K562 (cell line): ENCODE results near the gene RPS2. TPM values are rescaled to one million over a fixed set of nuclear protein-coding genes. Genes with fewer than 3 reads are reported as not detected.
A peak's percentile ranks its signal among the peaks of the same experiment; 100 is the strongest.

Experiments used
- ARID1B ChIP-seq: fragments of 450-650 bp; IDR thresholded peaks from 2 replicates; pipeline ENCODE4 v1.6.1; 2016; ENCODE audit warnings: antibody characterized with exemption, mild to moderate bottlenecking, inconsistent platforms
- CEBPB ChIP-seq: fragments of 450-650 bp; IDR thresholded peaks from 2 replicates; pipeline ENCODE4 v1.6.1; 2016; ENCODE audit warnings: missing genetic modification characterization, missing compliant biosample characterization
- CEBPG ChIP-seq, 3 experiments: fragments of 200-800 bp in 1 of 3; sonication (Bioruptor generic) in 1 of 3; sonication (generic) in 1 of 3; formaldehyde crosslinking in 1 of 3; IDR thresholded peaks in 2 of 3; conservative IDR thresholded peaks in 1 of 3; 2 replicates each; pipeline versions ENCODE4 v1.6.1 to v1.8.0; 2016 to 2022; ENCODE audit warnings: missing compliant biosample characterization in 2 of 3, missing genetic modification characterization in 2 of 3, mild to moderate bottlenecking in 1 of 3, missing genetic modification reagents in 1 of 3
- CXXC5 ChIP-seq: fragments of 250-450 bp; sonication (Bioruptor Pico); IDR thresholded peaks from 2 replicates; pipeline ENCODE4 v1.8.0; 2022; ENCODE audit warnings: inconsistent platforms, mild to moderate bottlenecking, moderate library complexity
- DMBX1 ChIP-seq: fragments of 250-450 bp; sonication (Bioruptor Pico); IDR thresholded peaks from 2 replicates; pipeline ENCODE4 v1.8.0; 2022; ENCODE audit warnings: inconsistent platforms, mild to moderate bottlenecking, moderate library complexity, borderline replicate concordance
- E2F6 ChIP-seq, 2 experiments: IDR thresholded peaks; 2 replicates each; pipeline ENCODE4 v1.6.1; 2011; ENCODE audit warnings: borderline replicate concordance in 1 of 2, control low read depth in 1 of 2, low read depth in 1 of 2, low read length in 1 of 2, mild to moderate bottlenecking in 1 of 2, mixed read lengths in 1 of 2, moderate library complexity in 1 of 2; ENCODE audit not compliant: insufficient read depth in 1 of 2, insufficient read length in 1 of 2, poor library complexity in 1 of 2, severe bottlenecking in 1 of 2; ENCODE audit errors: extremely low read depth in 1 of 2
- GABPB2 ChIP-seq: fragments of 250-450 bp; sonication (Bioruptor Pico); conservative IDR thresholded peaks from 2 replicates; pipeline ENCODE4 v1.5.1; 2021; ENCODE audit warnings: mild to moderate bottlenecking
- HMGN3 ChIP-seq: IDR thresholded peaks from 2 replicates; pipeline ENCODE4 v1.6.1; 2011; ENCODE audit warnings: borderline replicate concordance, low read depth, mild to moderate bottlenecking, mixed read lengths, low read length; ENCODE audit not compliant: insufficient read length; ENCODE audit errors: extremely low read depth
- RBBP5 ChIP-seq: fragments of 200-600 bp; sonication (generic); IDR thresholded peaks from 2 replicates; pipeline ENCODE4 v1.6.1; 2012; ENCODE audit warnings: borderline replicate concordance, mild to moderate bottlenecking, low read length, control low read depth, inconsistent platforms; ENCODE audit not compliant: insufficient read depth, poor library complexity, severe bottlenecking
- SMAD4 ChIP-seq: fragments of 250-450 bp; sonication (Bioruptor Pico); conservative IDR thresholded peaks from 2 replicates; pipeline ENCODE4 v1.8.0; 2021; ENCODE audit warnings: inconsistent platforms, mild to moderate bottlenecking, moderate library complexity
- SNAPC5 ChIP-seq: fragments of 250-450 bp; sonication (Bioruptor Pico); IDR thresholded peaks from 2 replicates; pipeline ENCODE4 v1.8.0; 2021; ENCODE audit warnings: moderate library complexity, mild to moderate bottlenecking, inconsistent platforms
- SNIP1 ChIP-seq: fragments of 450-650 bp; IDR thresholded peaks from 2 replicates; pipeline ENCODE4 v1.7.1; 2017; ENCODE audit warnings: low read depth, mild to moderate bottlenecking
- ZFP91 ChIP-seq: sonication (generic); formaldehyde crosslinking; IDR thresholded peaks from 2 replicates; pipeline ENCODE4 v1.8.0; 2022; ENCODE audit warnings: mild to moderate bottlenecking, missing genetic modification reagents
- ZFX ChIP-seq: sonication (generic); formaldehyde crosslinking; IDR thresholded peaks from 2 replicates; pipeline ENCODE4 v1.8.0; 2022; ENCODE audit warnings: mild to moderate bottlenecking, missing genetic modification reagents, moderate library complexity
- ZNF639 ChIP-seq, 2 experiments: fragments of 200-800 bp in 1 of 2; sonication (Bioruptor generic) in 1 of 2; sonication (generic) in 1 of 2; formaldehyde crosslinking in 1 of 2; IDR thresholded peaks in 1 of 2; conservative IDR thresholded peaks in 1 of 2; 2 replicates each; pipeline versions ENCODE4 v1.5.0 to v1.6.1; 2016 to 2020; ENCODE audit warnings: missing compliant biosample characterization in 1 of 2, missing genetic modification characterization in 1 of 2, missing genetic modification reagents in 1 of 2
- polyA plus RNA-seq, 8 experiments: library from polyadenylated mRNA; depleted of rRNA in 4 of 8; stranded (reverse) in 5 of 8; unstranded in 3 of 8; fragments of >200 nt; fragmentation: Nextera tagmentation in 2 of 8; fragmentation: Illumina TruSeq in 1 of 8; extraction: Ambion mirVana in 2 of 8; extraction: Trizol in 1 of 8; gene quantifications; 2 replicates each; pipeline versions ENCODE4 v1.2.1 to v1.2.3, GENCODE V29; 2011 to 2014; ENCODE audit warnings: inconsistent platforms in 1 of 8, missing spikeins in 1 of 8
- total RNA-seq, 7 experiments: library from RNA; depleted of rRNA in 6 of 7; stranded (reverse); fragments of >200 nt in 6 of 7; fragmentation: Illumina TruSeq in 2 of 7; extraction: Trizol in 2 of 7; gene quantifications; 2 replicates each; pipeline versions ENCODE4 v1.2.1 to v1.2.3, GENCODE V29; 2011 to 2021; ENCODE audit warnings: low replicate concordance in 1 of 7
- TF ChIP-seq, protein P1 (sequence below): fragments of 250-450 bp; sonication (Bioruptor Pico); IDR thresholded peaks from 2 replicates; pipeline ENCODE4 v1.5.0; 2021
- TF ChIP-seq, protein P2 (sequence below), 2 experiments: fragments of 450-650 bp in 1 of 2; sonication (generic) in 1 of 2; formaldehyde crosslinking in 1 of 2; IDR thresholded peaks in 1 of 2; conservative IDR thresholded peaks in 1 of 2; 2 replicates each; pipeline versions ENCODE4 v1.6.1 to v1.8.1; 2016 to 2023; ENCODE audit warnings: mild to moderate bottlenecking in 2 of 2, moderate library complexity in 2 of 2, inconsistent platforms in 1 of 2, missing genetic modification reagents in 1 of 2
- TF ChIP-seq, protein P3 (sequence below): sonication (generic); formaldehyde crosslinking; IDR thresholded peaks from 2 replicates; pipeline ENCODE4 v1.5.0; 2020; ENCODE audit warnings: missing genetic modification reagents

The RPS2 gene
- total and polyA plus RNA-seq, 9 of the 15 experiments (the other 6 are each of a cell fraction or from before 2014, with no cell fraction given), result 834 to 4,794 (median 3,793) TPM

GRCh38 chr16:2008009-2008526 is 43.4 kb upstream of the RPS2 start (continued):
- no peak for TF ChIP-seq E2F6 (IDR thresholded peaks at IDR 0.05; ENCODE audit: borderline replicate concordance in 1 of 2, extremely low read depth in 1 of 2, insufficient read depth in 1 of 2, insufficient read length in 1 of 2, low read depth in 1 of 2, low read length in 1 of 2, poor library complexity in 1 of 2, severe bottlenecking in 1 of 2)
- TF ChIP-seq CEBPB, result peak; percentile 44
- no peak for TF ChIP-seq RBBP5
- TF ChIP-seq GABPB2 (CRISPR knock-in tag), result no peak
- no peak for TF ChIP-seq ZNF639 (CRISPR knock-in tag; conservative IDR thresholded peaks at IDR 0.05 in 1 of 2, IDR thresholded peaks at IDR 0.05 in 1 of 2)
- TF ChIP-seq SNAPC5, result no peak
- 0 out of 2 replicates have a peak, but pooled peaks have one; percentile 3 for TF ChIP-seq ZFX
- TF ChIP-seq, protein P1, sequence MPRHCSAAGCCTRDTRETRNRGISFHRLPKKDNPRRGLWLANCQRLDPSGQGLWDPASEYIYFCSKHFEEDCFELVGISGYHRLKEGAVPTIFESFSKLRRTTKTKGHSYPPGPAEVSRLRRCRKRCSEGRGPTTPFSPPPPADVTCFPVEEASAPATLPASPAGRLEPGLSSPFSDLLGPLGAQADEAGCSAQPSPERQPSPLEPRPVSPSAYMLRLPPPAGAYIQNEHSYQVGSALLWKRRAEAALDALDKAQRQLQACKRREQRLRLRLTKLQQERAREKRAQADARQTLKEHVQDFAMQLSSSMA (CRISPR knock-in tag), result no peak
- TF ChIP-seq ZFP91 (CRISPR knock-in tag), result no peak
- peak; percentile 85 for TF ChIP-seq CEBPG (CRISPR knock-in tag; IDR thresholded peaks at IDR 0.05)
- TF ChIP-seq CEBPG (tag; conservative IDR thresholded peaks at IDR 0.05 in 1 of 2, IDR thresholded peaks at IDR 0.05 in 1 of 2), result peak; percentile 6 to 57; a peak in 1 of 4 replicates
- TF ChIP-seq DMBX1 (CRISPR knock-in tag), result no peak
- TF ChIP-seq HMGN3, result peak; percentile 12
- TF ChIP-seq, protein P2, sequence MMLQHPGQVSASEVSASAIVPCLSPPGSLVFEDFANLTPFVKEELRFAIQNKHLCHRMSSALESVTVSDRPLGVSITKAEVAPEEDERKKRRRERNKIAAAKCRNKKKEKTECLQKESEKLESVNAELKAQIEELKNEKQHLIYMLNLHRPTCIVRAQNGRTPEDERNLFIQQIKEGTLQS (IDR thresholded peaks at IDR 0.05), result peak; percentile 74
- TF ChIP-seq, protein P2 (CRISPR knock-in tag; conservative IDR thresholded peaks at IDR 0.05), result no peak
- no peak for TF ChIP-seq ARID1B
- TF ChIP-seq SMAD4 (CRISPR knock-in tag), result peak; percentile 58
- no peak for TF ChIP-seq SNIP1
- TF ChIP-seq, protein P3, sequence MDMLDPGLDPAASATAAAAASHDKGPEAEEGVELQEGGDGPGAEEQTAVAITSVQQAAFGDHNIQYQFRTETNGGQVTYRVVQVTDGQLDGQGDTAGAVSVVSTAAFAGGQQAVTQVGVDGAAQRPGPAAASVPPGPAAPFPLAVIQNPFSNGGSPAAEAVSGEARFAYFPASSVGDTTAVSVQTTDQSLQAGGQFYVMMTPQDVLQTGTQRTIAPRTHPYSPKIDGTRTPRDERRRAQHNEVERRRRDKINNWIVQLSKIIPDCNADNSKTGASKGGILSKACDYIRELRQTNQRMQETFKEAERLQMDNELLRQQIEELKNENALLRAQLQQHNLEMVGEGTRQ (CRISPR knock-in tag), result peak; percentile 71
- TF ChIP-seq CXXC5 (CRISPR knock-in tag), result peak; percentile 53
